Loucy (cell line): ENCODE results near the gene NRG3.

ENCODE experiments used
- CTCF ChIP-seq: fragments of 200-600 bp; sonication (generic); conservative IDR thresholded peaks from 2 replicates; pipeline ENCODE4 v1.5.1; 2014; ENCODE audit warnings: mild to moderate bottlenecking, antibody characterized with exemption, low read length
- EZH2phosphoT487 ChIP-seq: fragments of 200-600 bp; IDR thresholded peaks from 2 replicates; pipeline ENCODE4 v1.6.1; 2018; ENCODE audit warnings: antibody characterized with exemption, mild to moderate bottlenecking, moderate library complexity, borderline replicate concordance

GRCh38 chr10:82643601-82644000 lies 768.6 kb downstream of the NRG3 start:
- TF ChIP-seq CTCF (no peak), EZH2phosphoT487 (no peak)
